Stomach (tissue), 9 donors: ENCODE data around the gene CHCHD1. TPM values are rescaled to one million over a fixed set of nuclear protein-coding genes. Genes with fewer than 3 reads are reported as not detected.

Source experiments
- DNase-seq, 2 donors: peaks; one replicate each; pipeline versions ENCODE4 v3.0.0 to v3.0.0-alpha.2; 2013 to 2019
- H3K27ac ChIP-seq, 5 donors: fragments of 200-600 bp in 4 of 5; sonication (generic) in 4 of 5; one replicate each; pipeline ENCODE4 v1.5.1; 2013 to 2019; ENCODE audit warnings: mild to moderate bottlenecking in 1 of 5, moderate library complexity in 1 of 5
- H3K27me3 ChIP-seq, 3 donors: fragments of 200-600 bp; sonication (generic); one replicate each; pipeline ENCODE4 v1.5.1; 2017 to 2019; ENCODE audit warnings: mixed run types in 1 of 3
- H3K36me3 ChIP-seq, 4 donors: fragments of 200-600 bp; sonication (generic); 1 replicate in 3 of 4; 2 replicates in 1 of 4; pipeline ENCODE4 v1.5.1; 2016 to 2019
- H3K4me1 ChIP-seq, 4 donors: fragments of 200-600 bp; sonication (generic); one replicate each; pipeline ENCODE4 v1.5.1; 2016 to 2019
- H3K4me3 ChIP-seq, 4 donors: fragments of 200-600 bp; sonication (generic) in 3 of 4; one replicate each; pipeline ENCODE4 v1.5.1; 2016 to 2019; ENCODE audit warnings: mild to moderate bottlenecking in 1 of 4
- H3K9me3 ChIP-seq, 4 donors: fragments of 200-600 bp; sonication (generic); one replicate each; pipeline ENCODE4 v1.5.1; 2016 to 2019
- EP300 ChIP-seq: sonication (generic); formaldehyde crosslinking; IDR thresholded peaks from one replicate; pipeline ENCODE4 v1.6.1; 2017; ENCODE audit warnings: antibody characterized with exemption
- POLR2A ChIP-seq, 4 donors: fragments of 450-650 bp; IDR thresholded peaks; one replicate each; pipeline ENCODE4 v1.6.1; 2016; ENCODE audit warnings: antibody characterized with exemption in 4 of 4, control low read depth in 2 of 4, mild to moderate bottlenecking in 1 of 4, moderate library complexity in 1 of 4
- POLR2AphosphoS5 ChIP-seq, 3 donors: sonication (generic); formaldehyde crosslinking; IDR thresholded peaks; one replicate each; pipeline ENCODE4 v1.6.1; 2016; ENCODE audit warnings: antibody characterized with exemption in 3 of 3
- WGBS, 5 donors: extraction: QIAGEN DNeasy Blood & Tissue Kit in 3 of 5; methylation state at CpG; one replicate each; pipeline versions ENCODE4 v1.1.5 to v1.1.7; 2013 to 2018; 5-methylcytosine and 5-hydroxymethylcytosine counted together
- intact Hi-C: fragments of 100-400 bp; cut with DNase I; formaldehyde crosslinking; loops from one replicate; pipeline ENCODE4 v1.15.1; 2023; ENCODE audit warnings: low total_unique reads
- polyA plus RNA-seq, 3 donors: library from polyadenylated mRNA; stranded (reverse); fragments of 200-250 nt; gene quantifications; one replicate each; pipeline ENCODE4 v1.2.3, GENCODE V29; 2013
- total RNA-seq, 5 donors: library from RNA; depleted of rRNA; stranded (reverse); fragments of >200 nt; gene quantifications; one replicate each; pipeline versions ENCODE4 v1.1.0 to v1.2.3, GENCODE V29; 2014 to 2016
- TF ChIP-seq, protein P1 (sequence below), 7 experiments: fragments of 450-650 bp in 4 of 7; fragments of 200-600 bp in 3 of 7; sonication (generic) in 3 of 7; IDR thresholded peaks; one replicate each; pipeline ENCODE4 v1.5.1; 2016 to 2019; ENCODE audit warnings: antibody characterized with exemption in 7 of 7, control low read depth in 2 of 7, mild to moderate bottlenecking in 1 of 7
- donor health status: healthy with polysubstance abuse.
- donor health status: Bipolar disorder and iron deficiency.
- donor health status: healthy.

Gene CHCHD1
- total and polyA plus RNA-seq, 8 donors: 1.3 to 81.6 (median 38.8) TPM

DNA sequence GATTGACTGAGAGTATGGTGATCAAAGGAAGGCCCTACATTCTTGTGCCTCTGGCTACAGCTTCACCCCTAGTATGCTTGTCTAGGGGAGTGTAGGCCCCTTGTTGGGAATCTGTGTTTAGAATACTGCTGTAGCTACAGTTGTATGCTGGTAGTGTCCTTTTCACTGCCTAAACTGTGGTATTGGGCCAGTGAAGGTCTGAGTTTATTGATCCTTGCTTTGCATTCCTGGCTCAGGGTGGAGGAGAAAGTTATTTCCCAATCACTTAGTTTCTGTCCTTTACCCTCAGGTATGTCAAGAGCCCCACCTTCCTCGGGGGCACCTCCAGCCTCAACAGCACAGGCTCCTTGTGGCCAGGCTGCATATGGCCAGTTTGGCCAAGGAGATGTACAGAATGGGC is 31.0 kb upstream of the CHCHD1 start:
- TF ChIP-seq, protein P1, sequence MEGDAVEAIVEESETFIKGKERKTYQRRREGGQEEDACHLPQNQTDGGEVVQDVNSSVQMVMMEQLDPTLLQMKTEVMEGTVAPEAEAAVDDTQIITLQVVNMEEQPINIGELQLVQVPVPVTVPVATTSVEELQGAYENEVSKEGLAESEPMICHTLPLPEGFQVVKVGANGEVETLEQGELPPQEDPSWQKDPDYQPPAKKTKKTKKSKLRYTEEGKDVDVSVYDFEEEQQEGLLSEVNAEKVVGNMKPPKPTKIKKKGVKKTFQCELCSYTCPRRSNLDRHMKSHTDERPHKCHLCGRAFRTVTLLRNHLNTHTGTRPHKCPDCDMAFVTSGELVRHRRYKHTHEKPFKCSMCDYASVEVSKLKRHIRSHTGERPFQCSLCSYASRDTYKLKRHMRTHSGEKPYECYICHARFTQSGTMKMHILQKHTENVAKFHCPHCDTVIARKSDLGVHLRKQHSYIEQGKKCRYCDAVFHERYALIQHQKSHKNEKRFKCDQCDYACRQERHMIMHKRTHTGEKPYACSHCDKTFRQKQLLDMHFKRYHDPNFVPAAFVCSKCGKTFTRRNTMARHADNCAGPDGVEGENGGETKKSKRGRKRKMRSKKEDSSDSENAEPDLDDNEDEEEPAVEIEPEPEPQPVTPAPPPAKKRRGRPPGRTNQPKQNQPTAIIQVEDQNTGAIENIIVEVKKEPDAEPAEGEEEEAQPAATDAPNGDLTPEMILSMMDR (IDR thresholded peaks at IDR 0.05): no peak
- TF ChIP-seq EP300 (no peak), POLR2AphosphoS5 (IDR thresholded peaks at IDR 0.05) (no peak), POLR2A (IDR thresholded peaks at IDR 0.05) (no peak)

DNA sequence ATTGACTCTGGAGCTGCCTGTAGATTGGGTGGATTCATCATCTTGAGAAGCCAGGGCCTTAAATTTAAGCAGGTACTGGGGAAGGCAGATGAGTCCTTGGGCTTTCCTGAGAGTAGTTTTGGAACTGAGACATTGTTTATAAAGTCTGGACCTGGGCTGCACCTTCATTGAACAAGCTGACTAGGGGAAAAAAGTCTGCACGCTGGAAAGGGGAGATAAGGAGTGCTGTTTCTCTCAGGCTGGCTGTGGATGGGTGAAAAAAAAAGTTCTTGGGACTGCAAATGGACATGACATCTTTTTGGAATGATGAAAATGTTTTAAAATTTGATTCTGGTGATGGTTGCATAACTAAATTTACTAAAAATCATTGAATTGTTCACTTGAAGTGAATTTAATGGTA is 25.7 kb upstream of the CHCHD1 start:
- TF ChIP-seq, protein P1 (IDR thresholded peaks at IDR 0.05): no peak
- Histone ChIP-seq H3K4me3 (no peak overlapping the region), H3K27me3 (no peaks in the 10 kb centered on the region), H3K9me3 (no peaks in the 10 kb centered on the region), H3K27ac (no peak overlapping the region), H3K36me3 (peaks cover 44 to 85% (median 80%) of the 10 kb centered on the region in 4 donors), H3K4me1 (peaks cover 0 to 16% (median 1%) of the 10 kb centered on the region in 4 donors)
- DNase-seq: no peak
- intact Hi-C loops: no loop called here
- 28 to 56% (median 47%) methylated on average over 1 of the region's 1 CpG for WGBS, 5 donors

More for the DNA sequence above, 31.0 kb upstream of the CHCHD1 start:
- H3K4me3 ChIP-seq: no peak overlapping the region
- WGBS, 5 donors: 71 to 100% (median 90%) methylated on average over 1 of the region's 1 CpG
- H3K4me1 ChIP-seq: peaks cover under 1 to 48% (median 39%) of the 10 kb centered on the region in 4 donors
- H3K27me3 ChIP-seq: no peaks in the 10 kb centered on the region
- DNase-seq: no peak
- no peaks in the 10 kb centered on the region for H3K9me3 ChIP-seq
- intact Hi-C loops: no loop called here
- H3K27ac ChIP-seq: no peak overlapping the region
- peaks cover 59 to 97% (median 95%) of the 10 kb centered on the region in 4 donors for H3K36me3 ChIP-seq

DNA sequence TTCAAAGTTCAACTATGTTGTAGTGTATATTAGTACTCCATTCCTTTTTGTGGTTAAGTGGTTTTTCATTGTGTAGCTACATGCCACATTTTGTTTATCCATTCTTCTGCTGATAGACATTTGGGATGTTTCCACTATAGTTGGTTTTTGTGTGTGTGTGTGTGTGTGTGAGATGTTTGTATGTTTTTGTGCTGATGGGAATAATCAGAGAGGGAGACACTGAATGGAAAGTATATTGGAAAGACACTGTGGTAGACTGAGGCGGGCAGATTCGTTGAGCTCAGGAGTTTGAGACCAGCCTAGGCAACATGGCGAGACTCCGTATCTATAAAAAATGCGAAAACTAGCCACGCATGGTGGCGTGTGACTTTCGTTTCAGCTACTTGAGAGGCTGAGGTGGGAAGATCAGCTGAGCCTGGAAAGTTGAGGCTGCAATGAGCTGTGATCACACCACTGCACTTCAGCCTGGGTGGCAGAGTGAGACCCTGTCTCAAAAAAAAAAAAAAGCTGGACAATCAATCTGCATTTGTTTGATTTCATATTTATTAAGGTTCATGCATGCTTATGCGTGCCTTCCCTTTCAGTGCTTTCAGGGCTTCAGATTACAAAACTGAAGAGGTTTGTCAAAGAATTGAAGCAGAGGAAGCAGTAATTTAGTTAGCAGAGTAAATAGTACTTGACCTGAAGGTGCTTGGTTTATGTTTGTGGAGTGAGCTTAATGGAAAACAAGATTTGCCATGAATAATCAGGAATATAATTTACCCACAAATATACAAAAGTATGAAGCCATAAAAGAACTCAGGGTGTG is 22.9 kb upstream of the CHCHD1 start:
- 81 to 86% (median 83%) methylated on average over 9 of the region's 9 CpGs for WGBS, 5 donors
- no peaks in the 10 kb centered on the region for H3K9me3 ChIP-seq
- no peaks in the 10 kb centered on the region for H3K27me3 ChIP-seq
- peaks cover 0 to 12% (median 0%) of the 10 kb centered on the region in 4 donors for H3K4me1 ChIP-seq
- peaks cover 48 to 85% (median 80%) of the 10 kb centered on the region in 4 donors for H3K36me3 ChIP-seq
- H3K27ac ChIP-seq: peak overlapping the region in 1 of 5 donors; percentile 5
- no peak for DNase-seq
- intact Hi-C loops: no loop called here
- no peak for TF ChIP-seq POLR2A (IDR thresholded peaks at IDR 0.05)
- TF ChIP-seq, protein P1 (IDR thresholded peaks at IDR 0.05): no peak
- no peak for TF ChIP-seq POLR2AphosphoS5 (IDR thresholded peaks at IDR 0.05)
- no peak for TF ChIP-seq EP300
- H3K4me3 ChIP-seq: no peak overlapping the region

DNA sequence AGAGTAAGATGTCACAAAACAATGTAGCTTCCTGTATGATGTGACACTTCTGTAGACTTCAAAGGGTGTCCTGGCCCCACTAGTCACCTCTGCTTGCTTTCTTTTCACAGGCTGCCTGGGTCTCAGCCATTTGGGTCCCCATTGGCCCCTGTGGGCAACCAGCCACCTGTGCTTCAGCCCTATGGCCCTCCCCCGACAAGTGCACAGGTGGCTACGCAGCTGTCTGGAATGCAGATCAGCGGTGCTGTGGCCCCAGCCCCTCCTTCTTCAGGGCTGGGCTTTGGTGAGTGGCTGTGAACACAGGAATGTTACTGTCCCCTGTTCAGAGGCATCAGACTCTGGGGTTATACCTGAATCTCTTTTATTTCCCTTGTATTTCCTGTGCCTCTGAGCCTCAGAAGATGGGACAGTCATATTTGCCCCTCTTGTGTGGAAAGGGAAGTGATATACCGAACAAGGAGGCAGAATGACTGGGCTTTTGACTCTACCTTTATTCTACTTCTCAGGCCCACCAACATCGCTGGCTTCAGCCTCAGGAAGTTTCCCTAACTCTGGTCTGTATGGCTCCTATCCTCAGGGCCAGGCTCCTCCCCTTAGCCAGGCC is 22.2 kb upstream of the CHCHD1 start:
- Histone ChIP-seq H3K27ac (peak overlapping the region in 1 of 5 donors; percentile 5), H3K9me3 (no peaks in the 10 kb centered on the region), H3K36me3 (peaks cover 50 to 85% (median 80%) of the 10 kb centered on the region in 4 donors), H3K4me1 (peaks cover 0 to 12% (median 0%) of the 10 kb centered on the region in 4 donors), H3K27me3 (no peaks in the 10 kb centered on the region), H3K4me3 (no peak overlapping the region)
- peak; percentile 36 to 67 for DNase-seq
- TF ChIP-seq, protein P1 (IDR thresholded peaks at IDR 0.05): no peak
- intact Hi-C loops: no loop called here
- 52 to 78% (median 61%) methylated on average over 5 of the region's 5 CpGs for WGBS, 5 donors
